ENCODE data around the gene WDR86.

- TF ChIP-seq POLR2A (IDR thresholded peaks at IDR 0.05; ENCODE audit: low read length): no peak
- TF ChIP-seq GATA1 (IDR thresholded peaks at IDR 0.05; ENCODE audit: low read depth, low read length): no peak
Observed at GRCh38 chr7:151351967-151352366, 57.9 kb downstream of the WDR86 start.

Data from erythroblast (primary cell).